SK-N-SH treated with all-trans-retinoic acid at 6 μM for 48 hours (cell line): ENCODE data around the gene L3HYPDH.

Experiments used
- ATAC-seq: fragments of 200-7000 bp; cut with Tn5 transposase; 3 replicates; pipeline ENCODE4 v1.9.1; 2020; ENCODE audit warnings: mild to moderate bottlenecking, moderate library complexity
- ARNTL ChIP-seq: fragments of 450-650 bp; formaldehyde crosslinking; IDR thresholded peaks from 2 replicates; pipeline ENCODE4 v1.5.0; 2020; ENCODE audit warnings: low read depth, mild to moderate bottlenecking, moderate library complexity, borderline replicate concordance
- BACH2 ChIP-seq: fragments of 250-450 bp; sonication (Bioruptor Pico); IDR thresholded peaks from 2 replicates; pipeline ENCODE4 v1.9.0; 2021; ENCODE audit warnings: mild to moderate bottlenecking, borderline replicate concordance
- CSDC2 ChIP-seq: fragments of 250-450 bp; sonication (Bioruptor Pico); IDR thresholded peaks from 2 replicates; pipeline ENCODE4 v1.5.0; 2020; ENCODE audit warnings: mild to moderate bottlenecking, moderate library complexity
- CSRNP3 ChIP-seq: fragments of 250-450 bp; sonication (Bioruptor Pico); IDR thresholded peaks from 2 replicates; pipeline ENCODE4 v1.5.1; 2021; ENCODE audit warnings: mild to moderate bottlenecking, moderate library complexity
- ESRRG ChIP-seq: fragments of 250-450 bp; sonication (Bioruptor Pico); IDR thresholded peaks from 2 replicates; pipeline ENCODE4 v1.6.1; 2021; ENCODE audit warnings: mild to moderate bottlenecking
- GLIS3 ChIP-seq: fragments of 250-450 bp; sonication (Bioruptor Pico); IDR thresholded peaks from 2 replicates; pipeline ENCODE4 v1.5.0; 2020; ENCODE audit warnings: mild to moderate bottlenecking, moderate library complexity
- ISL1 ChIP-seq: fragments of 250-450 bp; sonication (Bioruptor Pico); IDR thresholded peaks from 2 replicates; pipeline ENCODE4 v2.1.2; 2022; ENCODE audit warnings: mild to moderate bottlenecking, moderate library complexity
- OSR1 ChIP-seq: fragments of 250-450 bp; sonication (Bioruptor Pico); IDR thresholded peaks from 2 replicates; pipeline ENCODE4 v1.8.0; 2022; ENCODE audit warnings: moderate library complexity, mild to moderate bottlenecking, inconsistent platforms
- PATZ1 ChIP-seq: fragments of 250-450 bp; sonication (Bioruptor Pico); IDR thresholded peaks from 2 replicates; pipeline ENCODE4 v1.8.0; 2020; ENCODE audit warnings: mild to moderate bottlenecking, moderate library complexity, borderline replicate concordance
- POU6F1 ChIP-seq: fragments of 250-450 bp; sonication (Bioruptor Pico); IDR thresholded peaks from 2 replicates; pipeline ENCODE4 v1.8.0; 2021; ENCODE audit warnings: low read depth, mild to moderate bottlenecking, moderate library complexity, borderline replicate concordance
- PPARA ChIP-seq: fragments of 250-450 bp; sonication (Bioruptor Pico); IDR thresholded peaks from 2 replicates; pipeline ENCODE4 v1.5.0; 2020; ENCODE audit warnings: mild to moderate bottlenecking, borderline replicate concordance
- RARB ChIP-seq: fragments of 250-450 bp; sonication (Bioruptor Pico); IDR thresholded peaks from 2 replicates; pipeline ENCODE4 v1.8.0; 2021; ENCODE audit warnings: mild to moderate bottlenecking, moderate library complexity
- SNAI2 ChIP-seq: fragments of 250-450 bp; sonication (Bioruptor Pico); IDR thresholded peaks from 2 replicates; pipeline ENCODE4 v1.5.0; 2020; ENCODE audit warnings: mild to moderate bottlenecking, moderate library complexity
- TCF4 ChIP-seq: fragments of 250-450 bp; sonication (Bioruptor Pico); IDR thresholded peaks from 2 replicates; pipeline ENCODE4 v1.8.0; 2021; ENCODE audit warnings: mild to moderate bottlenecking, moderate library complexity, borderline replicate concordance
- TOX ChIP-seq: fragments of 250-450 bp; sonication (Bioruptor Pico); IDR thresholded peaks from 2 replicates; pipeline ENCODE4 v1.8.0; 2021; ENCODE audit warnings: mild to moderate bottlenecking, moderate library complexity, borderline replicate concordance
- TSHZ2 ChIP-seq: fragments of 250-450 bp; sonication (Bioruptor Pico); IDR thresholded peaks from 2 replicates; pipeline ENCODE4 v1.5.0; 2020; ENCODE audit warnings: mild to moderate bottlenecking, moderate library complexity
- ZC3H10 ChIP-seq: fragments of 250-450 bp; sonication (Bioruptor Pico); IDR thresholded peaks from 2 replicates; pipeline ENCODE4 v1.5.1; 2021; ENCODE audit warnings: mild to moderate bottlenecking, moderate library complexity
- ZFP3 ChIP-seq: fragments of 250-450 bp; sonication (Bioruptor Pico); IDR thresholded peaks from 2 replicates; pipeline ENCODE4 v1.5.0; 2020; ENCODE audit warnings: mild to moderate bottlenecking, moderate library complexity
- ZFP30 ChIP-seq: fragments of 450-650 bp; formaldehyde crosslinking; IDR thresholded peaks from 2 replicates; pipeline ENCODE4 v1.5.0; 2022; ENCODE audit warnings: mild to moderate bottlenecking, moderate library complexity
- ZNF565 ChIP-seq: fragments of 450-650 bp; formaldehyde crosslinking; conservative IDR thresholded peaks from 2 replicates; pipeline ENCODE4 v1.5.0; 2020; ENCODE audit warnings: low read depth, mild to moderate bottlenecking, moderate library complexity
- ZNF70 ChIP-seq: fragments of 450-650 bp; formaldehyde crosslinking; IDR thresholded peaks from 2 replicates; pipeline ENCODE4 v1.5.0; 2020; ENCODE audit warnings: mild to moderate bottlenecking, moderate library complexity
- ZNF8 ChIP-seq: fragments of 450-650 bp; formaldehyde crosslinking; IDR thresholded peaks from 2 replicates; pipeline ENCODE4 v1.5.0; 2020; ENCODE audit warnings: mild to moderate bottlenecking, moderate library complexity

L3HYPDH gene

GRCh38 chr14:59511916-59512575 is 27.8 kb upstream of the L3HYPDH start (continued):
- TF ChIP-seq PPARA (CRISPR knock-in tag) = no peak
- TF ChIP-seq ZFP3 (CRISPR knock-in tag) = no peak
- TF ChIP-seq GLIS3 (CRISPR knock-in tag) = no peak
- no peak for TF ChIP-seq CSRNP3
- no peak for TF ChIP-seq ZNF70
- no peak for TF ChIP-seq ZNF8 (CRISPR knock-in tag)

- TF ChIP-seq ISL1 (CRISPR knock-in tag) (no peak), CSDC2 (CRISPR knock-in tag) (no peak), BACH2 (CRISPR knock-in tag) (no peak), ZNF8 (CRISPR knock-in tag) (no peak), ZNF565 (CRISPR knock-in tag) (no peak)
- no peak for ATAC-seq
Observed at GRCh38 chr14:59510966-59511365, 26.8 kb upstream of the L3HYPDH start.

GRCh38 chr14:59510001-59510400 is 25.8 kb upstream of the L3HYPDH start:
- TF ChIP-seq ISL1 (CRISPR knock-in tag) = no peak
- TF ChIP-seq ZFP30 = no peak
- TF ChIP-seq BACH2 (CRISPR knock-in tag) = no peak
- TF ChIP-seq OSR1 (CRISPR knock-in tag) = no peak
- no peak for TF ChIP-seq ZNF565 (CRISPR knock-in tag)
- no peak for TF ChIP-seq ESRRG (CRISPR knock-in tag)
- TF ChIP-seq PPARA (CRISPR knock-in tag) = no peak
- no peak for TF ChIP-seq SNAI2 (CRISPR knock-in tag)
- TF ChIP-seq ARNTL (CRISPR knock-in tag) = no peak
- no peak for TF ChIP-seq TOX (CRISPR knock-in tag)
- TF ChIP-seq PATZ1 (CRISPR knock-in tag) = no peak
- no peak for TF ChIP-seq CSRNP3
- TF ChIP-seq ZFP3 (CRISPR knock-in tag) = no peak
- no peak for TF ChIP-seq POU6F1 (CRISPR knock-in tag)
- no peak for TF ChIP-seq CSDC2 (CRISPR knock-in tag)
- TF ChIP-seq TCF4 = no peak
- TF ChIP-seq TSHZ2 (CRISPR knock-in tag) = no peak
- no peak for TF ChIP-seq RARB (CRISPR knock-in tag)
- TF ChIP-seq ZC3H10 = no peak
- TF ChIP-seq, all 23 proteins: peak for 0
- ATAC-seq = no peak
